SK-N-MC (cell line): ENCODE measurements around the gene ZNF273.

Source experiments
- DNase-seq: peaks from one replicate; pipeline ENCODE4 v3.0.0-alpha.2; 2011; ENCODE audit warnings: low read depth, low spot score
- H3K27ac ChIP-seq: fragments of 200-600 bp; sonication (generic); 2 replicates; pipeline ENCODE4 v1.5.1; 2016; ENCODE audit warnings: mixed run types
- H3K36me3 ChIP-seq: fragments of 200-600 bp; sonication (generic); 2 replicates; pipeline ENCODE4 v1.6.1; 2017; ENCODE audit warnings: antibody characterized with exemption, low read length, mixed read lengths; ENCODE audit not compliant: insufficient read depth
- H3K4me3 ChIP-seq: fragments of 200-600 bp; sonication (generic); 2 replicates; pipeline ENCODE4 v1.5.1; 2016
- H3K9ac ChIP-seq: fragments of 200-600 bp; sonication (generic); 2 replicates; pipeline ENCODE4 v1.8.0; 2017; ENCODE audit warnings: mixed run types, mixed read lengths; ENCODE audit not compliant: insufficient read length
- H3K9me3 ChIP-seq: fragments of 200-600 bp; sonication (generic); 2 replicates; pipeline ENCODE4 v1.6.1; 2017; ENCODE audit warnings: low read depth, mild to moderate bottlenecking, antibody characterized with exemption, low read length, moderate library complexity, mixed read lengths
- EZH2 ChIP-seq: fragments of 200-600 bp; sonication (generic); IDR thresholded peaks from one replicate; pipeline ENCODE4 v1.6.1; 2017; ENCODE audit warnings: antibody characterized with exemption
- FOXP2 ChIP-seq: optimal IDR thresholded peaks from 2 replicates; pipeline ENCODE3; 2011; ENCODE audit warnings: mild to moderate bottlenecking, moderate library complexity; ENCODE audit not compliant: insufficient read depth; ENCODE audit errors: extremely low read length, control extremely low read depth
- POLR2AphosphoS5 ChIP-seq: IDR thresholded peaks from 2 replicates; pipeline ENCODE4 v1.6.1; 2012; ENCODE audit warnings: mild to moderate bottlenecking, low read depth, low read length, borderline replicate concordance

Gene ZNF273

DNA sequence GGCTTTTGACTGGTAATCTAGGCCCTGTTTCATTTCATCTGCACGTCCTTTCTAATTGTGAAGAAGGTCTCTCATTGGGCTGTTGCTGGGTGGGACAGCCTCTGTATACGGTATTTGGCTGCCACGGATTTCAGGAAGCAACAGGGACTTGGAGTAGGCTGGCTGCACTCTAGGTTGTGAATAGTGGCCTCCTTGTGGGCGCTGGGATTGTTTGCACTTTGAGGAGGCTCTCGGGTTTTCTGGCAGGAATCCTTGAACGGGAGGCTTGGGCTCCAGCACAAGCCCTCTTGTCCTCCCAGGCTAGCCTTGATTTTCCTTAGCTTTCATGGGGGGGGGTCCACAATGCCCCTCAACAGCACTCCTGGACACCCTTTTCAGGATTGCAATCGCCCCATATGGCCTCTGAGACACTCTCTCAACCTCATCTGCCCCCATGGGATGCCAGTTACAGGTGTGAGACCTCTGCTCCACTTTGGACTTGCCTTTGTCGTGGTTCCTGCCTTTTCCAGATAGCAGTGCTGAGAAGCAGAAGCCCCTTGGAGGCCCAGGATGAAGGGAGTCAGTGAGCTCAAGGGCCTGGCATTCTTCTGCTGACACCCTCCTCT is 33.9 kb upstream of the ZNF273 start:
- Histone ChIP-seq H3K36me3 (no peaks in the 10 kb centered on the region), H3K27ac (no peak overlapping the region), H3K9ac (no peak overlapping the region), H3K9me3 (no peaks in the 10 kb centered on the region), H3K4me3 (no peak overlapping the region)
- TF ChIP-seq FOXP2 (no peak), EZH2 (no peak), POLR2AphosphoS5 (no peak)
- no peak for DNase-seq

DNA sequence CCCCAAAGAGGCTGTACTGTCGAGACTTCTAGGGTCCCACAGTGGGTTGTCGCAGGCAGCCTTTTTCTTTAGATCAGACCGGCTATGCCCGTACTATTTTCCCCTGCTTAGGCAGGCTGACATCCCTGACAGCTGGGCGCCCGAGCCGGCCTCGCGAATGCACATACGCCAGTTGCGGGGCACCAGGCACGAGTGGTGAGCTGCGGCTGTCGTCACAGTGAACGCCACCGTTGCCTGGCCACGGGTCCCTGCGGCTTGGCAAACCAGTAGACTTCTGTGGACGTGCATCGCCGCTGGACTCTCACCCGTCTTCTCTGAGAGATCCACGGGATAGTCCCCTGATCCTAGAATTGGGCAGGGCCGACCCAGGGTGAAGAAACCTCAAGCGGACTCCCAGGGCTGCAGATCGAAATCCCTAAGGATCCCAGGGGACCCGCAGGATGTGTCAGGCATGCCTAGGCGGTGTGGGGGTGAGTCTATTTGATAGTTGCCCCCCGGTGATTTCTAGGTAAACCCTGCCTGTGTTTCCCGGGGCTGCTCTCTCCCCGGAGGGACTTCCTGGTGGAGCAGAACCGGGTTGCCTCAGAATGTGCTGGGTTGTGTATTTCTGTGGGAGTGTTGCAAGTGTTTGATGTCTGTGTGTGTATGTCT is 33.0 kb upstream of the ZNF273 start:
- Histone ChIP-seq H3K4me3 (no peak overlapping the region), H3K9me3 (no peaks in the 10 kb centered on the region), H3K9ac (no peak overlapping the region), H3K36me3 (no peaks in the 10 kb centered on the region), H3K27ac (no peak overlapping the region)
- no peak for DNase-seq
- TF ChIP-seq POLR2AphosphoS5, result no peak
- no peak for TF ChIP-seq EZH2
- no peak for TF ChIP-seq FOXP2

DNA sequence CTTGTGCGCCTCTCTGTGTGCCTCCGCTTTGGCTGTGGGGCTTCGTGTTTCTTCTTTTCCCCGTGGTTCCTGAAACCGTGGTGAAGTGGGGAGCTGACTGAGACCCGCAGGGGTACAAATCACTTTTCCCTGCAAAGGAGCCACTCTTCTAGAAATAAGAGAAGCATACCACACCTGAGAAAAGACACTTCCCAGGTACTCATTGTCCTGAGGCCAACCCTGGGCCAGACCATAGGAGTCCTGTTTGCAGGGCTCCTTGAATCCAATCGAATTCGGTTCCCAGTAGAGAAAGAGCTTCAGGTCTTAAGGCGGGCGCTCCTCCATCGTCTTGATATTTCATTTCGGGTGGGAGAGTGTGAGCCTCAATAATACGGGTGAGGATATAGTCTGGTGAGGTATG is 32.4 kb upstream of the ZNF273 start:
- DNase-seq, result no peak
- no peak overlapping the region for H3K4me3 ChIP-seq
- no peak overlapping the region for H3K27ac ChIP-seq
- no peak overlapping the region for H3K9ac ChIP-seq
- H3K9me3 ChIP-seq, result no peaks in the 10 kb centered on the region
- no peaks in the 10 kb centered on the region for H3K36me3 ChIP-seq
- TF ChIP-seq FOXP2 (no peak), POLR2AphosphoS5 (no peak), EZH2 (no peak)

DNA sequence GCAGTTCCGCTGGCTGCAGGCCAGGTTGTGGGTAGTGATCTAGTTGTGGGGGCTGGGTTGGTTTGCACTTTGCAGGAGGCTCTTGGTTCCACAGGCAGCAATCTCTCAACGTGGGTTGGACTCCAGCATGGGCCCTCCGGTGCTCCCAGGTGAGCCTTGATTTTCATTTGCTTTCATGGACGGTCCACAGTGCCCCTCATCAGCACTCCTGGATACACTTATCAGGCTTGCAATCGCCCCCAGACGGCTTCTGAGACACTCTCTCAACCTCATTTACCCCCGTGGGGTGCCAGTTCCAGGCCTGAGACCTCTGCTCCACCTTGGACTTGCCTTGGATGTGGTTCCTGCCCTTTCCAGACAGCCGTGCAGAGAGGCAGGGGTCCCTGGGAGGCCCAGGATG is 31.3 kb upstream of the ZNF273 start:
- no peak overlapping the region for H3K9ac ChIP-seq
- H3K4me3 ChIP-seq, result no peak overlapping the region
- H3K36me3 ChIP-seq, result no peaks in the 10 kb centered on the region
- no peaks in the 10 kb centered on the region for H3K9me3 ChIP-seq
- TF ChIP-seq POLR2AphosphoS5 (no peak), FOXP2 (no peak), EZH2 (no peak)
- DNase-seq, result no peak
- H3K27ac ChIP-seq, result no peak overlapping the region

DNA sequence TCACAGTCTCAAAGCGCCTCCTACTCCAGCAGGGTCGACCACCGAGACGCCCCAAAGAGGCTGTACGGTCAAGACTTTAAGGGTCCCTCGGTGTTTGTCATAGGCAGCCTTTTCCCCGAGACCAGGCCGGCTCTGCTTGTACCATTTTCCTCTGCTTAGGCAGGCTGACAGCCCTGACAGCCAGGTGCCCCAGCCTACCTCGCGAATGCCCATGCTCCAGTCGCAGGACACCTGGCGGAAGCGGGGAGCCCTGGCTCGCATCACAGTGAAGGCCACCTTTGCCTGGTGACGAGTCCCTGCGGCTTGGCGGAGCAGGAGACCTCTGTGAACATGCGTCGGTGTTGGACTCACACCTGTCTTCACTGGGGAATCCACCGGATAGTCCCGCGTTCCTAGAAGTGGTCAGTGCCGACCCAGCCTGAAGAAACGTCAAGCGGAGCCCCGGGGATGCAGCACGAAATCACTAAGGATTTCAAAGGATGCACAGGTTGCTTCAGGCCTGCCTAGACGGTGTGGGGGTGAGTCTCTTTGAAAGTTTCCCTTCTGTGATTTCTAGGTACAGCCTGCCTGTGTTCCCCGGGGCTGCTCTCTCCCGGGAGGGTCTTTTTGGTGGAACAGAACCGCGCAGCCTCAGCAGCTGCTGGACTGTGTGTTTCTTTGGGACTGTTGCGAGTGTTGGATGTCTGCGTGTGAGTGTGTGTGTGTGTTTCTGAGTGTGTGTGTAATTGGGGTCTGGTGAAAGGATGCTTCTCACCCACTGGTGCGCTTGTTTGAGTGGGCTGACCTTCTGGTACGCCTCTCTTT is 30.5 kb upstream of the ZNF273 start:
- Histone ChIP-seq H3K36me3 (no peaks in the 10 kb centered on the region), H3K9ac (no peak overlapping the region), H3K9me3 (no peaks in the 10 kb centered on the region), H3K27ac (no peak overlapping the region), H3K4me3 (no peak overlapping the region)
- DNase-seq, result no peak
- TF ChIP-seq FOXP2, result no peak
- no peak for TF ChIP-seq EZH2
- no peak for TF ChIP-seq POLR2AphosphoS5

DNA sequence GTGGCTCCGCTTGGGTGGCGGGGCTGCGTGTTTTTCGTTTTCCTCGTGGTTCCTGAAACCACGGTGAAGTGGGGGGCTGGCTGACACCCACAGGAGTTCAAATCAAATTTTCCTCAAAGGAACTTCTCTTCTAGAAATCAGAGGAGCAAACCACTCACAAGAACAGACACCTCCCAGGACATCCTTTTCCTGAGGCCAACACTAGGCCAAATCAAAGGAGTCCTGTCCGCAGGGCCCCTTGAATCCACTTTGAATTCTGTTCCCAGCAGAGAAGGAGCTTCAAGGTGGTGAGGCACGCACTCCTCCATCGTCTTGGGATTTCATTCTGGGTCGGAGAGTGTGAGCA is 29.9 kb upstream of the ZNF273 start:
- Histone ChIP-seq H3K9me3 (no peaks in the 10 kb centered on the region), H3K4me3 (no peak overlapping the region), H3K27ac (no peak overlapping the region), H3K9ac (no peak overlapping the region), H3K36me3 (no peaks in the 10 kb centered on the region)
- TF ChIP-seq POLR2AphosphoS5, result no peak
- no peak for TF ChIP-seq EZH2
- TF ChIP-seq FOXP2, result no peak
- no peak for DNase-seq

DNA sequence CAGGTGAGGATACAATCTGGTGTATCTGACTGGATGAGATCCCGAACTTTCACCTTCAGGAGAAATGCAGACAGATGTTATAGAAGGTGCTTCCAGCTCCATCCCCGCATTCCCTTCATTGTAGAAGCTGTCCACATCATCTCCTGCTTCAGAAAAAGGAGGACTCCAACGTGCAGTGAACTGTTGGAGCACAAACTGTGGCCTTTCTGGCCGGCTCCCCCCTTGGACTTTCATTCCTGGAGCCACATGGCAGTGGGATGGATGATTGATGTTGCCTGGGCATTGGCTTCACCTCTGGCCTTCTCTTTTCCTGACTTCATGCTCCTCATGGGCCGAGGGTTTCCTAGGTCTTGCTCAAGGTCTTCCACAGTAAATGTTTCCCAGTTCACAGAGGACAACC is 29.6 kb upstream of the ZNF273 start:
- Histone ChIP-seq H3K9me3 (no peaks in the 10 kb centered on the region), H3K4me3 (no peak overlapping the region), H3K9ac (no peak overlapping the region), H3K27ac (no peak overlapping the region), H3K36me3 (no peaks in the 10 kb centered on the region)
- no peak for DNase-seq
- TF ChIP-seq FOXP2 (no peak), EZH2 (no peak), POLR2AphosphoS5 (no peak)

DNA sequence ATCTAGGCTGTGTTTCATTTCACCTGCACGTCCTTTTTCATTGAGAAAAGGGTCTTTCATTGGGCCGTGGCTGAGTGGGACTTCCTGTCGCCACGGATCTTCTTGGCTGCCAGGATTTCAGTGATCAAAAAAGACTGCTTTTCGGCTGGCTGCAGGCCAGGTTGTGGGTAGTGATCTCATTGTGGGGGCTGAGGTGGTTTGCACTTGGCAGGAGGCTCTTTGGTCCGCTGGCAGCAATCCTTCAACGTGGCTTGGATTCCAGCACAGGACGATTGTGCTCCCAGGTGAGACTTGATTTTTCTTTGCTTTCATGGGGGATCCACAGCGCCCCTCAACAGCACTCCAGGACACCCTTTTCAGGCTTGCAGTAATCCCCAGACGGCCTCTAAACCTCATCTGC is 29.0 kb upstream of the ZNF273 start:
- H3K36me3 ChIP-seq, result no peaks in the 10 kb centered on the region
- H3K4me3 ChIP-seq, result no peak overlapping the region
- DNase-seq, result no peak
- no peak for TF ChIP-seq POLR2AphosphoS5
- TF ChIP-seq FOXP2, result no peak
- no peak for TF ChIP-seq EZH2
- no peak overlapping the region for H3K9ac ChIP-seq
- H3K9me3 ChIP-seq, result no peaks in the 10 kb centered on the region
- no peak overlapping the region for H3K27ac ChIP-seq
